ENCODE data around the gene AGTRAP. TPM values are rescaled to one million over a fixed set of nuclear protein-coding genes. Genes with fewer than 3 reads are reported as not detected.
A peak's percentile ranks its signal among the peaks of the same experiment; 100 is the strongest.

Gene AGTRAP
- total and polyA plus RNA-seq, 9 of the 15 experiments (the other 6 are each of a cell fraction or from before 2014, with no cell fraction given): 26.8 to 105 (median 57.5) TPM

DNA sequence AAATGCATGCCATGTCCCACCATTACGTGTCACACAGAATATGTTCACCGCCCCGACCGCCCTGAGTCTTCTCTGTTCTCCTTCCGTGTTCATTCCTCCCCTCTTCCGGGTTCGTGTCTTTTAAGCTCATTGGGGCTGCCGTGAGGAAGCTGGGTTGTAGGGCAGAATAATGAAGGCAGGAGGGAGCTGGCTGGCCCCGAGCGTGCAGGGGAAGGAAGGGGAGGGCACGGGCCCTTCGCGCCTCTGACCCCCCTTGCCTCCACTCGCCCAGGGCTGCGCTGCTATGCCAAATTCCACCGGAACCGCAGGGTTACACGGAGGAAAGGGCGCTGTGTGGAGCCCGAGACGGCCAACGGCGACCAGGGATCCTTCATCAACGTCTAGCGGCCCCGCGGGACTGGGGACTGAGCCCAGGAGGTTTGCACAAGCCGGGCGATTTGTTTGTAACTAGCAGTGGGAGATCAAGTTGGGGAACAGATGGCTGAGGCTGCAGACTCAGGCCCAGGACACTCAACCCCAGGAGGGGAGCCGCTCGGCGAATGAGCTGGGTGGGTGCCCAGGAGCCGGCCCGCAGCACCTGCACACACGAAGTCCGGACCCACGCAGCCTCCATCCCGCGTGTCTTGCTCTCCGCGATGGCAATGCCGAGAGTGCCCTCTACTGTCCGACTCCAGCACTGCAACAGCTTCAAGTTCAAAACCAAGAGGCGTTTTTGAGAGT lies 16.5 kb upstream of the AGTRAP start (continued):
- TF ChIP-seq ELK1 (CRISPR knock-in tag; IDR thresholded peaks at IDR 0.05): no peak
- no peak for TF ChIP-seq ZBTB11 (CRISPR knock-in tag; IDR thresholded peaks at IDR 0.05)
- TF ChIP-seq NEUROD1 (IDR thresholded peaks at IDR 0.05; ENCODE audit: borderline replicate concordance, low read depth, low read length, partially characterized antibody): peak; percentile 28
- TF ChIP-seq TGIF2 (CRISPR knock-in tag; IDR thresholded peaks at IDR 0.05): no peak
- TF ChIP-seq ZNF140 (CRISPR knock-in tag; IDR thresholded peaks at IDR 0.05): no peak
- no peak for TF ChIP-seq CHD7 (IDR thresholded peaks at IDR 0.05; ENCODE audit: low read depth, low read length)
- TF ChIP-seq SIX5 (IDR thresholded peaks at IDR 0.05; ENCODE audit: borderline replicate concordance in 1 of 2, insufficient read depth in 1 of 2, low read depth in 1 of 2, low read length in 2 of 2): no peak
- TF ChIP-seq HDAC2 (IDR thresholded peaks at IDR 0.05): peak; percentile 62; the same call in 1 of the 2 replicates
- no peak for TF ChIP-seq ZNF75A (CRISPR knock-in tag; IDR thresholded peaks at IDR 0.05)
- TF ChIP-seq ZNF354B (CRISPR knock-in tag; IDR thresholded peaks at IDR 0.05): no peak
